Type B pancreatic cell (in vitro differentiated cells): ENCODE data around the gene MOB2. TPM values are rescaled to one million over a fixed set of nuclear protein-coding genes. Genes with fewer than 3 reads are reported as not detected.
A peak's percentile ranks its signal among the peaks of the same experiment; 100 is the strongest.

Experiments used
- DNase-seq: peaks from one replicate; pipeline ENCODE4 v3.0.0; 2021; ENCODE audit warnings: mixed read lengths; ENCODE audit not compliant: unreplicated experiment; ENCODE audit errors: extremely low spot score
- H3K27ac Mint-ChIP-seq: 2 replicates; pipeline ENCODE4 v1.8.0; 2021; ENCODE audit warnings: mild to moderate bottlenecking, mixed read lengths
- H3K27me3 Mint-ChIP-seq: 2 replicates; pipeline ENCODE4 v1.8.0; 2021; ENCODE audit warnings: mixed read lengths
- H3K36me3 Mint-ChIP-seq: 2 replicates; pipeline ENCODE4 v1.8.0; 2021; ENCODE audit warnings: mixed read lengths
- H3K4me1 Mint-ChIP-seq: one replicate; pipeline ENCODE4 v1.8.0; 2021; ENCODE audit warnings: mixed read lengths; ENCODE audit not compliant: unreplicated experiment
- H3K4me3 Mint-ChIP-seq: 2 replicates; pipeline ENCODE4 v1.8.0; 2021; ENCODE audit warnings: mild to moderate bottlenecking, mixed read lengths
- H3K9me3 Mint-ChIP-seq: 2 replicates; pipeline ENCODE4 v1.8.0; 2021; ENCODE audit warnings: mixed read lengths
- total RNA-seq: library from RNA; stranded (reverse); gene quantifications from 2 replicates; pipeline ENCODE4 v1.2.1, GENCODE V29; 2021; ENCODE audit warnings: low replicate concordance
- TF ChIP-seq, protein P1 (sequence below): fragments of 200-600 bp; sonication (generic); conservative IDR thresholded peaks from 2 replicates; pipeline ENCODE4 v1.5.0; 2021; ENCODE audit warnings: antibody characterized with exemption, mild to moderate bottlenecking

The MOB2 gene
- total RNA-seq, 1 donor from 2014 or later: 39.6 TPM

DNA sequence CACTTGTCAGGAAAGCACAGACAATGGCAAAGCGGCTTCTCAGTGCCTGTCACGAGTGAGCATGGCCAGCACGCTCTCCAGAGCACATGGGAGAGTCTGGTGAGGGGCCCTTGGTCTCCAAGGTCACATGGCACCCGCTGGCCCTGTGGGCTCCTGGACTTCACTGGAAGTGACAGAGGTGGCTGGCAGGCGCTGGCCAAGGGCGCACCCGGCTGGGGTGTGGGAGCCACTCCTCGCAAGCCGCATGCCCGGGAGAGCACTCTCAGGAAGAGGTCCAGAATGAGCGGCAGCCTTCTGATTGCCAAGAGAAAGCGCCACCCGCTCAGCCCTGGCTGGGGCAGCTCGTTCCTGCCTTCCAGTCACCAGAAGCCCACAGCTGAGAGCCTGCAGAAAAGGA, 17.1 kb upstream of the MOB2 start:
- TF ChIP-seq, protein P1, sequence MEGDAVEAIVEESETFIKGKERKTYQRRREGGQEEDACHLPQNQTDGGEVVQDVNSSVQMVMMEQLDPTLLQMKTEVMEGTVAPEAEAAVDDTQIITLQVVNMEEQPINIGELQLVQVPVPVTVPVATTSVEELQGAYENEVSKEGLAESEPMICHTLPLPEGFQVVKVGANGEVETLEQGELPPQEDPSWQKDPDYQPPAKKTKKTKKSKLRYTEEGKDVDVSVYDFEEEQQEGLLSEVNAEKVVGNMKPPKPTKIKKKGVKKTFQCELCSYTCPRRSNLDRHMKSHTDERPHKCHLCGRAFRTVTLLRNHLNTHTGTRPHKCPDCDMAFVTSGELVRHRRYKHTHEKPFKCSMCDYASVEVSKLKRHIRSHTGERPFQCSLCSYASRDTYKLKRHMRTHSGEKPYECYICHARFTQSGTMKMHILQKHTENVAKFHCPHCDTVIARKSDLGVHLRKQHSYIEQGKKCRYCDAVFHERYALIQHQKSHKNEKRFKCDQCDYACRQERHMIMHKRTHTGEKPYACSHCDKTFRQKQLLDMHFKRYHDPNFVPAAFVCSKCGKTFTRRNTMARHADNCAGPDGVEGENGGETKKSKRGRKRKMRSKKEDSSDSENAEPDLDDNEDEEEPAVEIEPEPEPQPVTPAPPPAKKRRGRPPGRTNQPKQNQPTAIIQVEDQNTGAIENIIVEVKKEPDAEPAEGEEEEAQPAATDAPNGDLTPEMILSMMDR: no peak
- DNase-seq: no peak
- no peak overlapping the region for H3K27ac Mint-ChIP-seq
- no peaks in the 10 kb centered on the region for H3K9me3 Mint-ChIP-seq
- H3K4me1 Mint-ChIP-seq: peaks cover 18% of the 10 kb centered on the region
- peaks cover 8% of the 10 kb centered on the region for H3K36me3 Mint-ChIP-seq
- no peak overlapping the region for H3K4me3 Mint-ChIP-seq
- H3K27me3 Mint-ChIP-seq: no peaks in the 10 kb centered on the region

DNA sequence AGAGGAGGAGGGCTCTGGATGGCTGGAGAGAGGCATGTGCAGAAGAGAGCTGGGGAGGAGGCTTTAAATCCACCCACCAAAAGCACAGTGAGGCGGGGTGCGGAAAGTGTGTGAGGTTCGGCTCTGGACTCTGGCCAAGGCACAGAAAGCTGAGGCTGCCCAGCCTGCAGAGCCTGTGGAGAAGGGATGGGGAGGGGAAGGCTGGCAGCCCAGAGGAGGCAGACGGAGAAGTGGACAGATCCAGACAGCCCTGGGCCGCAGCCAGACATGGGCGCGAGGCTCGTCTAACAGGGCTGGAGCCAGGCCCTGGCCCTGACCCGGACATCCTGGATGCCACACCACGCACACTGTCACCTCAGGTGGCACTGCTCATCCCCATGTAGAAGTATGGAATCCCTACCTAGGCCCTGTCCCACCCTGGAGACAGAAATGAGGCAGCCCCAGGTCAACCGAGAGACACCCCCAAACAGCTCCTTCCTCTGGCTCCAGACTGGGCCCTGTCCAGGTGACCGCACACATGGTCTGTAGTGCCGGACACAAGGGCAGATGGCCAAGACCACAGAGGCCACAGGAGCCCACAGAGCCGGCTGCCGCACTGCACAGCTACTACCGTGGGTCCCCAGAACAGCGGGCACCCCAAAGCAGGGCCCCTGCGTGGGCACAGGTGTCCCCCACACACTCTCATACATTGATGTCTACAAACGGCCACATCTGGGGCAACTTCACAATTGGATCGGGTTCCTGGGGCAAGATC, 16.6 kb upstream of the MOB2 start:
- H3K27ac Mint-ChIP-seq: peak overlapping the region; percentile 31
- H3K27me3 Mint-ChIP-seq: no peaks in the 10 kb centered on the region
- peaks cover 18% of the 10 kb centered on the region for H3K4me1 Mint-ChIP-seq
- TF ChIP-seq, protein P1: no peak
- DNase-seq: no peak
- peaks cover 8% of the 10 kb centered on the region for H3K36me3 Mint-ChIP-seq
- no peaks in the 10 kb centered on the region for H3K9me3 Mint-ChIP-seq
- H3K4me3 Mint-ChIP-seq: no peak overlapping the region

DNA sequence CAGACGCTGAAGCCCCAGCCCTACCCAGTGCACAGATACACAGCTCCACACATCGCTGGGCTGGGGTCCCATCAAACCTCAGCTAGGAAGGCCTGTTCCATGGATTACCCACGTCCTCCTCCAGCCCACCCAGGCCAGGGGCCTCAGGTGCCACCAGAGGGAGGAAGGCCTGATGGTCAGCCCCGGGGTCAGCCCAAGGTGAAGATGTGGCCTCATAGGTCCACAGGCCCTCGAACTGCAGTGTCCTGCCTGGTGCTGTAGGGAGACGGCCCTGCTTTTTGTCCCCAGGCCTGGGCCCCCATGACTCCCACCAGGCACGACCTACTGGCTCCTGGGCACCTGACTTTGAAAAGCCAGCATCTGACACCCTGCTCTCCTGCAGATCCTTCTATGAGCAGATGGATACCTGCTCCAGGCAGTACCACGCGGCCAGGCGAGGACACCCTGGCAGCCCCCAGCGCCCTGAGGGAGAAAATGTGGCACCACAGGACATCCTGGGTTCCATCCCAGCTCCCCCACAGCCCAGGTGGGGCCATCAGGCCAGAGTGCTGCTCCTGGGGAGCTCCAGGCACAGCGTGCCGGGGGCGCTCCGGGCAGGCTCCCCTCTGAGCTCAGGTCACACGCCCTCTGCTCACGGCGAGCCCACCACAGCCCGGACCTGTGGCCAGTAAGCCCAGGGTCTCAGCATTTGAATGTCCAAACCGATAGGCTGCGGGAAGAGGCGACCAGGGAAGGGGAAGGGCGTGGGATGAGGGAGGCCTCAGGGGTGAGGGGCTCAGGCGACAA, 15.8 kb upstream of the MOB2 start:
- Mint-ChIP-seq H3K36me3 (peaks cover 8% of the 10 kb centered on the region), H3K4me3 (no peak overlapping the region), H3K4me1 (peaks cover 15% of the 10 kb centered on the region), H3K27ac (peak overlapping the region; percentile 31), H3K9me3 (no peaks in the 10 kb centered on the region), H3K27me3 (no peaks in the 10 kb centered on the region)
- DNase-seq: no peak
- TF ChIP-seq, protein P1: no peak

DNA sequence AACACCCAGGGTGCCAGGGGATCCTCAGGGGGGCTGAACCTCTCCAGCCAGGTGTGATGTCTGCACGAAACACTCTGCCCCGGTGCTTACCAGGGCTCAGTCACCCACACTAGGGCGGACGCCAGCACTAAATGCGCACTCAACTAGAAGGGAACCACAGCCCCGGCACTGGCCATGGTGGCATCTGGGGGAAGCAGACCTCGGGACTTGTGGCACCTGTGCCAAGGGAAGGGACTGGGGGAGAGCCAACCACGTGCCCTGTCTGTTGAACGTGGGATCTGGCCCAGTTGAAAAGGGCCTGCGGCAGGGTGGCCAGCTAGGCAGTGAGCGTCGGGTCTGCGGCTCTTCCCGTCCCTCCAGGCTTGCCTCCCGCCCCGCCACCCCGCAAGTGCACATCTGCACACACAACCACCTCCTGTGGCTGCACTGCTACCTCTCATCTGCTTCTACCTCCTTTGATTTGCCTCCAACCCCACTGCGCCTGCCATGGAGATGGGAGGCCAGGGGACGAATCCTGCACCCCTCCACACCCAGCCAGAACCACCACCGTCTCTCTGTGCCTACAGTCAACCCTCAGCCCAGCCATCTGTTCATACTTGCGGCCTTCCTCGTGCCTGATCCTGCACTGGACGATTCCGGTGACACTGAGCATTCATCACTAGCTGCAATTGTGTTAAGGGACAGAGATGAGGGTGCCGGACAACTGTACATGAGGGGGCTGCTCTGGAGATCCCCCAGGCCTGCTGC, 15.0 kb upstream of the MOB2 start:
- H3K4me1 Mint-ChIP-seq: peaks cover 18% of the 10 kb centered on the region
- no peak for DNase-seq
- H3K27ac Mint-ChIP-seq: peak overlapping the region; percentile 2
- no peaks in the 10 kb centered on the region for H3K27me3 Mint-ChIP-seq
- TF ChIP-seq, protein P1: no peak
- H3K36me3 Mint-ChIP-seq: peaks cover 8% of the 10 kb centered on the region
- H3K9me3 Mint-ChIP-seq: no peaks in the 10 kb centered on the region
- no peak overlapping the region for H3K4me3 Mint-ChIP-seq

DNA sequence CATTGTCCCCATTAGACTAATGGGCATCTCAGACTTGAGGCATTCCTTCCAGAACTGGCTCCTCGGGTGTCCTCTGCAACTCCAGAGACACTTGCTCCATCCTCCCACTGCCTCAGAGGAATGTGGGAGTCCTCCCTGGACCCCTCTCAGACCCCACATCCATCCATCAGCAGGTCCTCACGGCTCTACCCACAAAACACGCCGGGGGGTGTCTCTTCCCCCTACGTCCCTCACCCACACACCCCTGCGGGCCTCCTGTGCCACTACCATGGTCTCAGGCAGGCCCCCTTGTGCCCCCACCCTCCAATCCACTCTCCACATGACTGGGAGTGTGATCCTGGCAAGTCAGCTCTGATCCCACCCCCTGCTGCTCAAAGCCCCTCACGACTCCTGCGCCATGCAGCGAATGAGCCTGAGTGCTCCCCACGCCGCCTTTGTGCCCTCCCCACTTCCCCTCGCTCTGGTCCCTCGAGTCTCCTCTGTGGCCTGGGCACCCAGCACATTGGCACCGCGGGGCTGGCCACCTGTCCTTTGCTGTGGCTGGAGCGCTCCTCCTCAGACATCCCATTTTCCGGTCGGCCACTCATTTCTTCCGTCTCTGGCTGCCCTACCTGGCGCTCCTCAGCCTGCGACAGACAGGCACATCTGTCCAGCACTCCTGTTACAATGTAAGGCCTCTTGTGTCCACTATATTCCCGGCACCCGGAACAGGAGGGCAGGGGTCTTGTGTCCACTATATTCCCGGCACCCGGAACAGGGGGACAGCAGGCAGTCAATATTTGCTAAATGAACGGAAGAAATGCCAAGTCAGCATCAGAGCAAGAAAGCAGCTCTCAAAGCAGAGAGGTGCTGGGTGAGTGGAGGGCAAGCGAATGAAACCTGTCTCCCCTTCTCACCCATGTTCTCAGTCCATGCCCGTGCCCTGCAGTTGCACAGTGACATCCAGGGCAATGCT, 14.2 kb upstream of the MOB2 start:
- peaks cover 25% of the 10 kb centered on the region for H3K4me1 Mint-ChIP-seq
- H3K27ac Mint-ChIP-seq: peak overlapping the region; percentile 53
- DNase-seq: no peak
- H3K9me3 Mint-ChIP-seq: peaks cover 7% of the 10 kb centered on the region
- no peak overlapping the region for H3K4me3 Mint-ChIP-seq
- H3K27me3 Mint-ChIP-seq: no peaks in the 10 kb centered on the region
- peaks cover 8% of the 10 kb centered on the region for H3K36me3 Mint-ChIP-seq
- TF ChIP-seq, protein P1: no peak
